ENCODE results near the gene SCAMP1.
A peak's percentile ranks its signal among the peaks of the same experiment; 100 is the strongest.
"Not testable (repeated sequence)": the region's sequence is repeated elsewhere in the genome, so short reads cannot be mapped to it uniquely, and the experiment has no call there.

SCAMP1 gene

GRCh38 chr5:78359831-78360673 is at the start of gene SCAMP1:
Gene SCAMP1, plus strand, starts transcription at chr5:78360617. Its CDS starts 55 bp downstream, at chr5:78360672.
- peak; percentile 94 for DNase-seq (ENCODE audit: low read depth)

- no peak for DNase-seq (ENCODE audit: low read depth)
Measured at GRCh38 chr5:78317515-78317914, 42.9 kb upstream of the SCAMP1 start.

GRCh38 chr5:78318337-78318736 is 42.1 kb upstream of the SCAMP1 start:
- DNase-seq (ENCODE audit: low read depth), result no peak

- DNase-seq (ENCODE audit: low read depth), result no peak
Measured at GRCh38 chr5:78320401-78320800, 40.0 kb upstream of the SCAMP1 start.

GRCh38 chr5:78323241-78323640 is 37.2 kb upstream of the SCAMP1 start:
- DNase-seq (ENCODE audit: low read depth), result no peak

GRCh38 chr5:78326930-78327329 is 33.5 kb upstream of the SCAMP1 start:
- no peak for DNase-seq (ENCODE audit: low read depth)

GRCh38 chr5:78327761-78328510 is 32.5 kb upstream of the SCAMP1 start:
- no peak for DNase-seq (ENCODE audit: low read depth)

- no peak for DNase-seq (ENCODE audit: low read depth)
Measured at GRCh38 chr5:78328585-78329173, 31.7 kb upstream of the SCAMP1 start.

GRCh38 chr5:78331523-78332080 is 28.8 kb upstream of the SCAMP1 start:
- no peak for DNase-seq (ENCODE audit: low read depth)

GRCh38 chr5:78334811-78335210 is 25.6 kb upstream of the SCAMP1 start:
- DNase-seq (ENCODE audit: low read depth), result no peak

- DNase-seq (ENCODE audit: low read depth), result no peak
Measured at GRCh38 chr5:78335976-78336375, 24.4 kb upstream of the SCAMP1 start.

GRCh38 chr5:78336698-78337097 is 23.7 kb upstream of the SCAMP1 start:
- no peak for DNase-seq (ENCODE audit: low read depth)

- no peak for DNase-seq (ENCODE audit: low read depth)
Measured at GRCh38 chr5:78339617-78340436, 20.6 kb upstream of the SCAMP1 start.

- DNase-seq (ENCODE audit: low read depth), result no peak
Measured at GRCh38 chr5:78341440-78341839, 19.0 kb upstream of the SCAMP1 start.

GRCh38 chr5:78345485-78345884 is 14.9 kb upstream of the SCAMP1 start:
- no peak for DNase-seq (ENCODE audit: low read depth)

- DNase-seq (ENCODE audit: low read depth), result no peak
Measured at GRCh38 chr5:78353520-78353919, 6.9 kb upstream of the SCAMP1 start.

- no peak for DNase-seq (ENCODE audit: low read depth)
Measured at GRCh38 chr5:78354066-78354670, 6.2 kb upstream of the SCAMP1 start.

- DNase-seq (ENCODE audit: low read depth), result no peak
Measured at GRCh38 chr5:78355561-78355960, 4.9 kb upstream of the SCAMP1 start.

GRCh38 chr5:78359455-78359830 is 974 bp upstream of the SCAMP1 start:
- DNase-seq (ENCODE audit: low read depth), result not testable (repeated sequence)

- DNase-seq (ENCODE audit: low read depth), result peak; percentile 5
Measured at GRCh38 chr5:78360674-78360923, 182 bp downstream of the SCAMP1 start.

- DNase-seq (ENCODE audit: low read depth), result peak; percentile 44
Measured at GRCh38 chr5:78360924-78361630, 660 bp downstream of the SCAMP1 start.

Data from activated T-cell treated with anti-CD3 and anti-CD28 coated beads for 24 hours (primary cell).